HG02759 (cell line): ENCODE measurements around the gene EFCAB3.
"Not testable (repeated sequence)": the region's sequence is repeated elsewhere in the genome, so short reads cannot be mapped to it uniquely, and the experiment has no call there.

ENCODE experiments used
- ATAC-seq: cut with Tn5 transposase; IDR thresholded peaks from one replicate; pipeline ENCODE4 v1.9.1; 2021; ENCODE audit warnings: mild to moderate bottlenecking, moderate library complexity; ENCODE audit not compliant: unreplicated experiment

Gene EFCAB3

GRCh38 chr17:62458483-62458882 lies 78.1 kb downstream of the EFCAB3 start:
- not testable (repeated sequence) for ATAC-seq

GRCh38 chr17:62464422-62464821 lies 84.1 kb downstream of the EFCAB3 start:
- ATAC-seq: not testable (repeated sequence)

- not testable (repeated sequence) for ATAC-seq
These were observed 84.9 kb downstream of the EFCAB3 start for GRCh38 chr17:62465271-62465670.
